ENCODE data around the gene PPIG.
"Not testable (repeated sequence)": the region's sequence is repeated elsewhere in the genome, so short reads cannot be mapped to it uniquely, and the experiment has no call there.

Gene PPIG

GRCh38 chr2:169573160-169573973 is 10.8 kb upstream of the PPIG start, which contains the start of gene FASTKD1:
Gene FASTKD1 (minus strand): TSS chr2:169573865. CDS start chr2:169572029, 1,836 bp downstream.
- Histone ChIP-seq H3K4me3 (ENCODE audit: low read depth, low read length) (peak within 1 kb of the TSS; percentile 85), H3K27me3 (no peaks in the 10 kb centered on the region), H3K9me3 (no peaks in the 10 kb centered on the region), H3K4me1 (no peaks in the 10 kb centered on the region), H3K36me3 (no peaks in the 10 kb centered on the region)
- peak; percentile 83 for DNase-seq
- TF ChIP-seq, protein P1, sequence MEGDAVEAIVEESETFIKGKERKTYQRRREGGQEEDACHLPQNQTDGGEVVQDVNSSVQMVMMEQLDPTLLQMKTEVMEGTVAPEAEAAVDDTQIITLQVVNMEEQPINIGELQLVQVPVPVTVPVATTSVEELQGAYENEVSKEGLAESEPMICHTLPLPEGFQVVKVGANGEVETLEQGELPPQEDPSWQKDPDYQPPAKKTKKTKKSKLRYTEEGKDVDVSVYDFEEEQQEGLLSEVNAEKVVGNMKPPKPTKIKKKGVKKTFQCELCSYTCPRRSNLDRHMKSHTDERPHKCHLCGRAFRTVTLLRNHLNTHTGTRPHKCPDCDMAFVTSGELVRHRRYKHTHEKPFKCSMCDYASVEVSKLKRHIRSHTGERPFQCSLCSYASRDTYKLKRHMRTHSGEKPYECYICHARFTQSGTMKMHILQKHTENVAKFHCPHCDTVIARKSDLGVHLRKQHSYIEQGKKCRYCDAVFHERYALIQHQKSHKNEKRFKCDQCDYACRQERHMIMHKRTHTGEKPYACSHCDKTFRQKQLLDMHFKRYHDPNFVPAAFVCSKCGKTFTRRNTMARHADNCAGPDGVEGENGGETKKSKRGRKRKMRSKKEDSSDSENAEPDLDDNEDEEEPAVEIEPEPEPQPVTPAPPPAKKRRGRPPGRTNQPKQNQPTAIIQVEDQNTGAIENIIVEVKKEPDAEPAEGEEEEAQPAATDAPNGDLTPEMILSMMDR (IDR thresholded peaks at IDR 0.05; ENCODE audit: low read depth, low read length): no peak

GRCh38 chr2:169573974-169574299 is 10.2 kb upstream of the PPIG start:
- peak overlapping the region; percentile 85 for H3K4me3 ChIP-seq (ENCODE audit: low read depth, low read length)
- no peaks in the 10 kb centered on the region for H3K36me3 ChIP-seq
- H3K27me3 ChIP-seq: no peaks in the 10 kb centered on the region
- DNase-seq: no peak
- TF ChIP-seq, protein P1 (IDR thresholded peaks at IDR 0.05; ENCODE audit: low read depth, low read length): no peak
- no peaks in the 10 kb centered on the region for H3K9me3 ChIP-seq
- no peaks in the 10 kb centered on the region for H3K4me1 ChIP-seq

- H3K4me3 ChIP-seq (ENCODE audit: low read depth, low read length); H3K36me3 ChIP-seq; H3K27me3 ChIP-seq; DNase-seq; H3K4me1 ChIP-seq; H3K9me3 ChIP-seq: not testable (repeated sequence)
These were observed 9.6 kb upstream of the PPIG start for GRCh38 chr2:169574539-169574938.

- DNase-seq; H3K36me3 ChIP-seq; H3K9me3 ChIP-seq; H3K27me3 ChIP-seq; H3K4me1 ChIP-seq; H3K4me3 ChIP-seq (ENCODE audit: low read depth, low read length): not testable (repeated sequence)
These were observed 8.9 kb upstream of the PPIG start for GRCh38 chr2:169575264-169575663.

DNA sequence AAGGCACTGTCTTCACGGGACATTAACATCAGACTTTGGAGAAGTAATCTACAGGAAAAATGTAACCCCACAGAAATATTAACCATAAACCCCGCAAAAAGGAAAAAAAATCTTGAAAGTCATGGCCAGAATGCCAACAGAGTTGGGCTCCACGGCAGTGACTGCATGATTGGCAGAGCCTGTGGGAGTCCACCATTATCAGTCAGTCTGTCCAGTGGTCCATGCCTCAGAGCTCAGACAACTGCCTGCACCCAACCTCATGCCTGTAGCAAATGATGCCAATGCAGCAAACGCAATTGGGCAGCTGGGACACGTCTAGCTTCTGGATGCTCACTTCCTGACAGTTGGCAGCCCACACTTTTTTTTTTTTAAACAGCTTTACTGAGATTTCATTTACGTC is 5.1 kb upstream of the PPIG start:
- Histone ChIP-seq H3K4me1 (no peaks in the 10 kb centered on the region), H3K27me3 (no peaks in the 10 kb centered on the region), H3K9me3 (no peaks in the 10 kb centered on the region), H3K36me3 (no peaks in the 10 kb centered on the region), H3K4me3 (ENCODE audit: low read depth, low read length) (no peak overlapping the region)
- no peak for DNase-seq
- TF ChIP-seq, protein P1 (IDR thresholded peaks at IDR 0.05; ENCODE audit: low read depth, low read length): no peak

DNA sequence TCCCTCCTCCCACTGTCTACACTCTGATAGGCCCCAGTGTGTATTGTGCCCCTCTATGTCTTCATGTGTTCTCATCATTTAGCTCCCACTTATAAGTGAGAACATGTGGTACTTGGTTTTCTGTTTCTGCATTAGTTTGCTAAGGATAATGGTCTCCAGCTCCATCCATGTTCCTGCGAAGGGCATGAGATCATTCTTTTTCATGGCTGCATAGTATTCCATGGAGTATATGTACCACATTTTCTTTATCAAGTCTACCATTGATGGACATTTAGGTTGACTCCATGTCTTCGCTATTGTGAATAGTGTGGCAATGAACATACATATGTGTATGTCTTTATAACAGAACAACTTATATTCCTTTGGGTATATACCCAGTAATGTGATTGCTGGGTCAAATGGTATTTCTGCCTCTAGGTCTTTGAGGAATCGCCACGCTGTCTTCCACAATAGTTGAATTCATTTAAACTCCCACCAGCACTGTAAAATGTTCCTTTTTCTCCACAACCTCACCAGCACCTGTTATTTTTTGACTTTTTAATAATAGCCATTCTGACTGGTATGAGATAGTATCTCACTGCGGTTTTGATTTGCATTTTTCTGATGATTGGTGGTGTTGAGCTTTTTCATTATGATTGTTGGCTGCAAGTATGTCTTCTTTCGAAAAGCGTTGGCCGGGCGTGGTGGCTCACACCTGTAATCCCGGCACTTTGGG is 1.4 kb upstream of the PPIG start:
- H3K4me3 ChIP-seq (ENCODE audit: low read depth, low read length); H3K36me3 ChIP-seq; H3K9me3 ChIP-seq; H3K4me1 ChIP-seq; H3K27me3 ChIP-seq; DNase-seq: not testable (repeated sequence)

- no peak for DNase-seq
- no peaks in the 10 kb centered on the region for H3K9me3 ChIP-seq
- TF ChIP-seq, protein P1 (IDR thresholded peaks at IDR 0.05; ENCODE audit: low read depth, low read length): no peak
- no peaks in the 10 kb centered on the region for H3K4me1 ChIP-seq
- H3K27me3 ChIP-seq: no peaks in the 10 kb centered on the region
- H3K36me3 ChIP-seq: no peaks in the 10 kb centered on the region
- no peak overlapping the region for H3K4me3 ChIP-seq (ENCODE audit: low read depth, low read length)
These were observed 633 bp upstream of the PPIG start for GRCh38 chr2:169583518-169583917.

Measured in BE2C (cell line).